Transverse colon (tissue), 4 donors: ENCODE results near the gene F10.

Source experiments
- EP300 ChIP-seq: sonication (generic); formaldehyde crosslinking; IDR thresholded peaks from one replicate; pipeline ENCODE4 v1.6.1; 2017; ENCODE audit warnings: antibody characterized with exemption, low read depth
- POLR2AphosphoS5 ChIP-seq, 3 donors: sonication (generic); formaldehyde crosslinking; IDR thresholded peaks; one replicate each; pipeline ENCODE4 v1.6.1; 2016; ENCODE audit warnings: antibody characterized with exemption in 3 of 3
- TF ChIP-seq, protein P1 (sequence below), 5 experiments: fragments of 200-600 bp in 3 of 5; fragments of 450-650 bp in 2 of 5; sonication (generic) in 3 of 5; IDR thresholded peaks; 1 replicate in 2 of 5; 2 replicates in 3 of 5; pipeline ENCODE4 v1.5.1; 2016 to 2017; ENCODE audit warnings: antibody characterized with exemption in 5 of 5, inconsistent platforms in 3 of 5, mild to moderate bottlenecking in 2 of 5, moderate library complexity in 1 of 5

DNA sequence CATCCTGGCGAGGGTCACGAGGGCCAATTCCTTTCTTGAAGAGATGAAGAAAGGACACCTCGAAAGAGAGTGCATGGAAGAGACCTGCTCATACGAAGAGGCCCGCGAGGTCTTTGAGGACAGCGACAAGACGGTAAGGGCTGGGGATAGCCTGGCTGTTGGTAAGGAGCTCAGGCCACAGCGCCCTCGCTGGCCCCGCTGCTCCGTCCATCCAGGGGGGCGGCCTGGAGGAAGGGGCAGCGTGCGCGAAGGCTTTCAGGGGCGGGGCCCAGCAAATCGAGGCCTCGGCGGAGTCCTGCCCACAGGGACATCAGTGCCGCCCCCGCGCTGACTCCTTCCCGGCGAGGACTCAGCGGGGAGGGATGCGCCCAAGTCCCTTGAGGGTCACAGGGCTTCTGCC is 6.9 kb downstream of the F10 start:
- TF ChIP-seq, protein P1, sequence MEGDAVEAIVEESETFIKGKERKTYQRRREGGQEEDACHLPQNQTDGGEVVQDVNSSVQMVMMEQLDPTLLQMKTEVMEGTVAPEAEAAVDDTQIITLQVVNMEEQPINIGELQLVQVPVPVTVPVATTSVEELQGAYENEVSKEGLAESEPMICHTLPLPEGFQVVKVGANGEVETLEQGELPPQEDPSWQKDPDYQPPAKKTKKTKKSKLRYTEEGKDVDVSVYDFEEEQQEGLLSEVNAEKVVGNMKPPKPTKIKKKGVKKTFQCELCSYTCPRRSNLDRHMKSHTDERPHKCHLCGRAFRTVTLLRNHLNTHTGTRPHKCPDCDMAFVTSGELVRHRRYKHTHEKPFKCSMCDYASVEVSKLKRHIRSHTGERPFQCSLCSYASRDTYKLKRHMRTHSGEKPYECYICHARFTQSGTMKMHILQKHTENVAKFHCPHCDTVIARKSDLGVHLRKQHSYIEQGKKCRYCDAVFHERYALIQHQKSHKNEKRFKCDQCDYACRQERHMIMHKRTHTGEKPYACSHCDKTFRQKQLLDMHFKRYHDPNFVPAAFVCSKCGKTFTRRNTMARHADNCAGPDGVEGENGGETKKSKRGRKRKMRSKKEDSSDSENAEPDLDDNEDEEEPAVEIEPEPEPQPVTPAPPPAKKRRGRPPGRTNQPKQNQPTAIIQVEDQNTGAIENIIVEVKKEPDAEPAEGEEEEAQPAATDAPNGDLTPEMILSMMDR (IDR thresholded peaks at IDR 0.05): no peak
- TF ChIP-seq POLR2AphosphoS5 (IDR thresholded peaks at IDR 0.05) (no peak), EP300 (no peak)
